Measurements from ENCODE around the gene RLBP1. TPM values are rescaled to one million over a fixed set of nuclear protein-coding genes. Genes with fewer than 3 reads are reported as not detected.

Gene RLBP1
- total and polyA plus RNA-seq, 2 experiments from 2014 or later = not detected

DNA sequence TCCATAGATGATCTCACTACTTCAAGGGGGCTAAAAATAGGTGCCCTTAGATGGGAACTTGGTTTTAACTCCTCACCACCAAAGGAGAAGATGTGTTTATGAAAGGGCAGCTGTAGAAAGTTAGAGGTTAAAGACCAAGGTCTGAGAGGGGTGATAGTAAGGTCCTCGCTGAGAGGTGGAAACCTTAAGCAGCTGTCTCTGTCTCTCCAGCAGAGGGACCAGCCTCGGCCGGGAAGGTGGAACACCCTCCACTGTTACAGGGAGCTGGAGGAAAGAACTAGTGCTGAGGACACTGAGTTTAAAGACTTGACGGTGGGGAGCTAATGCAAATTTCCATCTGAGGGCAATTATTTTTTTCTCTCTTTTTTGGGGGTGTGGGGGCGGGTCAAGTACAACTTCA, 8.9 kb upstream of the RLBP1 start:
- H3K4me3 Mint-ChIP-seq = no peak overlapping the region
- Histone ChIP-seq H3K27ac (ENCODE audit: low read depth) (no peak overlapping the region), H3F3A (replicated peaks; ENCODE audit: low read depth) (no peaks in the 10 kb centered on the region), H3K27me3 (ENCODE audit: insufficient read depth) (no peaks in the 10 kb centered on the region), H3K9me2 (ENCODE audit: insufficient read depth) (no peaks in the 10 kb centered on the region), H3K79me2 (replicated peaks; ENCODE audit: insufficient read depth) (no peaks in the 10 kb centered on the region), H3K4me2 (no peak overlapping the region), H3K4me1 (ENCODE audit: insufficient read depth) (no peaks in the 10 kb centered on the region), H4K20me1 (replicated peaks; ENCODE audit: insufficient read depth) (no peaks in the 10 kb centered on the region), H3K36me3 (ENCODE audit: insufficient read depth) (no peaks in the 10 kb centered on the region), H3K4me3 (no peak overlapping the region), H2AFZ (no peak overlapping the region)
- H3K36me3 Mint-ChIP-seq (ENCODE audit: low read depth) = no peaks in the 10 kb centered on the region
- peaks cover 2% of the 10 kb centered on the region for H3K27me3 Mint-ChIP-seq (ENCODE audit: insufficient read depth, low read depth, poor library complexity)
- no peaks in the 10 kb centered on the region; the same call in 2 of the 3 replicates for H3K9me3 Mint-ChIP-seq
- no peak overlapping the region for H3K27ac Mint-ChIP-seq
- H3K4me1 Mint-ChIP-seq = no peaks in the 10 kb centered on the region; the same call in 2 of the 3 replicates
- TF ChIP-seq JUNB (IDR thresholded peaks at IDR 0.05; ENCODE audit: unreplicated experiment) (no peak), POLR2AphosphoS5 (IDR thresholded peaks at IDR 0.05; ENCODE audit: low read depth) (no peak), EZH2phosphoT487 (IDR thresholded peaks at IDR 0.05; ENCODE audit: unreplicated experiment) (no peak), ZNF331 (CRISPR knock-in tag; IDR thresholded peaks at IDR 0.05; ENCODE audit: low read depth) (no peak), CREB1 (CRISPR knock-in tag; IDR thresholded peaks at IDR 0.05; ENCODE audit: low read depth) (no peak), STAT1 (IDR thresholded peaks at IDR 0.05; ENCODE audit: unreplicated experiment) (no peak)
- TF ChIP-seq, protein P1, sequence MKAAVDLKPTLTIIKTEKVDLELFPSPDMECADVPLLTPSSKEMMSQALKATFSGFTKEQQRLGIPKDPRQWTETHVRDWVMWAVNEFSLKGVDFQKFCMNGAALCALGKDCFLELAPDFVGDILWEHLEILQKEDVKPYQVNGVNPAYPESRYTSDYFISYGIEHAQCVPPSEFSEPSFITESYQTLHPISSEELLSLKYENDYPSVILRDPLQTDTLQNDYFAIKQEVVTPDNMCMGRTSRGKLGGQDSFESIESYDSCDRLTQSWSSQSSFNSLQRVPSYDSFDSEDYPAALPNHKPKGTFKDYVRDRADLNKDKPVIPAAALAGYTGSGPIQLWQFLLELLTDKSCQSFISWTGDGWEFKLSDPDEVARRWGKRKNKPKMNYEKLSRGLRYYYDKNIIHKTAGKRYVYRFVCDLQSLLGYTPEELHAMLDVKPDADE (IDR thresholded peaks at IDR 0.05) = no peak
- TF ChIP-seq, protein P2, sequence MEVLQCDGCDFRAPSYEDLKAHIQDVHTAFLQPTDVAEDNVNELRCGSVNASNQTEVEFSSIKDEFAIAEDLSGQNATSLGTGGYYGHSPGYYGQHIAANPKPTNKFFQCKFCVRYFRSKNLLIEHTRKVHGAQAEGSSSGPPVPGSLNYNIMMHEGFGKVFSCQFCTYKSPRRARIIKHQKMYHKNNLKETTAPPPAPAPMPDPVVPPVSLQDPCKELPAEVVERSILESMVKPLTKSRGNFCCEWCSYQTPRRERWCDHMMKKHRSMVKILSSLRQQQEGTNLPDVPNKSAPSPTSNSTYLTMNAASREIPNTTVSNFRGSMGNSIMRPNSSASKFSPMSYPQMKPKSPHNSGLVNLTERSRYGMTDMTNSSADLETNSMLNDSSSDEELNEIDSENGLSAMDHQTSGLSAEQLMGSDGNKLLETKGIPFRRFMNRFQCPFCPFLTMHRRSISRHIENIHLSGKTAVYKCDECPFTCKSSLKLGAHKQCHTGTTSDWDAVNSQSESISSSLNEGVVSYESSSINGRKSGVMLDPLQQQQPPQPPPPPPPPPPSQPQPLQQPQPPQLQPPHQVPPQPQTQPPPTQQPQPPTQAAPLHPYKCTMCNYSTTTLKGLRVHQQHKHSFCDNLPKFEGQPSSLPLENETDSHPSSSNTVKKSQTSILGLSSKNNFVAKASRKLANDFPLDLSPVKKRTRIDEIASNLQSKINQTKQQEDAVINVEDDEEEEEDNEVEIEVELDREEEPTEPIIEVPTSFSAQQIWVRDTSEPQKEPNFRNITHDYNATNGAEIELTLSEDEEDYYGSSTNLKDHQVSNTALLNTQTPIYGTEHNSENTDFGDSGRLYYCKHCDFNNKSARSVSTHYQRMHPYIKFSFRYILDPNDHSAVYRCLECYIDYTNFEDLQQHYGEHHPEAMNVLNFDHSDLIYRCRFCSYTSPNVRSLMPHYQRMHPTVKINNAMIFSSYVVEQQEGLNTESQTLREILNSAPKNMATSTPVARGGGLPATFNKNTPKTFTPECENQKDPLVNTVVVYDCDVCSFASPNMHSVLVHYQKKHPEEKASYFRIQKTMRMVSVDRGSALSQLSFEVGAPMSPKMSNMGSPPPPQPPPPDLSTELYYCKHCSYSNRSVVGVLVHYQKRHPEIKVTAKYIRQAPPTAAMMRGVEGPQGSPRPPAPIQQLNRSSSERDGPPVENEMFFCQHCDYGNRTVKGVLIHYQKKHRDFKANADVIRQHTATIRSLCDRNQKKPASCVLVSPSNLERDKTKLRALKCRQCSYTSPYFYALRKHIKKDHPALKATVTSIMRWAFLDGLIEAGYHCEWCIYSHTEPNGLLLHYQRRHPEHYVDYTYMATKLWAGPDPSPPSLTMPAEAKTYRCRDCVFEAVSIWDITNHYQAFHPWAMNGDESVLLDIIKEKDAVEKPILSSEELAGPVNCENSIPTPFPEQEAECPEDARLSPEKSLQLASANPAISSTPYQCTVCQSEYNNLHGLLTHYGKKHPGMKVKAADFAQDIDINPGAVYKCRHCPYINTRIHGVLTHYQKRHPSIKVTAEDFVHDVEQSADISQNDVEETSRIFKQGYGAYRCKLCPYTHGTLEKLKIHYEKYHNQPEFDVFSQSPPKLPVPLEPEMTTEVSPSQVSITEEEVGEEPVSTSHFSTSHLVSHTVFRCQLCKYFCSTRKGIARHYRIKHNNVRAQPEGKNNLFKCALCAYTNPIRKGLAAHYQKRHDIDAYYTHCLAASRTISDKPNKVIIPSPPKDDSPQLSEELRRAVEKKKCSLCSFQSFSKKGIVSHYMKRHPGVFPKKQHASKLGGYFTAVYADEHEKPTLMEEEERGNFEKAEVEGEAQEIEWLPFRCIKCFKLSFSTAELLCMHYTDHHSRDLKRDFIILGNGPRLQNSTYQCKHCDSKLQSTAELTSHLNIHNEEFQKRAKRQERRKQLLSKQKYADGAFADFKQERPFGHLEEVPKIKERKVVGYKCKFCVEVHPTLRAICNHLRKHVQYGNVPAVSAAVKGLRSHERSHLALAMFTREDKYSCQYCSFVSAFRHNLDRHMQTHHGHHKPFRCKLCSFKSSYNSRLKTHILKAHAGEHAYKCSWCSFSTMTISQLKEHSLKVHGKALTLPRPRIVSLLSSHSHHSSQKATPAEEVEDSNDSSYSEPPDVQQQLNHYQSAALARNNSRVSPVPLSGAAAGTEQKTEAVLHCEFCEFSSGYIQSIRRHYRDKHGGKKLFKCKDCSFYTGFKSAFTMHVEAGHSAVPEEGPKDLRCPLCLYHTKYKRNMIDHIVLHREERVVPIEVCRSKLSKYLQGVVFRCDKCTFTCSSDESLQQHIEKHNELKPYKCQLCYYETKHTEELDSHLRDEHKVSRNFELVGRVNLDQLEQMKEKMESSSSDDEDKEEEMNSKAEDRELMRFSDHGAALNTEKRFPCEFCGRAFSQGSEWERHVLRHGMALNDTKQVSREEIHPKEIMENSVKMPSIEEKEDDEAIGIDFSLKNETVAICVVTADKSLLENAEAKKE (CRISPR knock-in tag; IDR thresholded peaks at IDR 0.05) = no peak
- TF ChIP-seq, protein P3, sequence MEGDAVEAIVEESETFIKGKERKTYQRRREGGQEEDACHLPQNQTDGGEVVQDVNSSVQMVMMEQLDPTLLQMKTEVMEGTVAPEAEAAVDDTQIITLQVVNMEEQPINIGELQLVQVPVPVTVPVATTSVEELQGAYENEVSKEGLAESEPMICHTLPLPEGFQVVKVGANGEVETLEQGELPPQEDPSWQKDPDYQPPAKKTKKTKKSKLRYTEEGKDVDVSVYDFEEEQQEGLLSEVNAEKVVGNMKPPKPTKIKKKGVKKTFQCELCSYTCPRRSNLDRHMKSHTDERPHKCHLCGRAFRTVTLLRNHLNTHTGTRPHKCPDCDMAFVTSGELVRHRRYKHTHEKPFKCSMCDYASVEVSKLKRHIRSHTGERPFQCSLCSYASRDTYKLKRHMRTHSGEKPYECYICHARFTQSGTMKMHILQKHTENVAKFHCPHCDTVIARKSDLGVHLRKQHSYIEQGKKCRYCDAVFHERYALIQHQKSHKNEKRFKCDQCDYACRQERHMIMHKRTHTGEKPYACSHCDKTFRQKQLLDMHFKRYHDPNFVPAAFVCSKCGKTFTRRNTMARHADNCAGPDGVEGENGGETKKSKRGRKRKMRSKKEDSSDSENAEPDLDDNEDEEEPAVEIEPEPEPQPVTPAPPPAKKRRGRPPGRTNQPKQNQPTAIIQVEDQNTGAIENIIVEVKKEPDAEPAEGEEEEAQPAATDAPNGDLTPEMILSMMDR (conservative IDR thresholded peaks at IDR 0.05; ENCODE audit: low read depth in 2 of 2) = 0 out of 4 replicates have a peak, but pooled peaks of 1 of the 2 experiments have one; percentile 3
- ATAC-seq (peak; percentile 90), DNase-seq (ENCODE audit: low spot score) (peak; percentile 38)
